SU-DHL-6 (cell line): ENCODE measurements around the gene ZGLP1.
"Not testable (repeated sequence)": the region's sequence is repeated elsewhere in the genome, so short reads cannot be mapped to it uniquely, and the experiment has no call there.

ENCODE experiments used
- EZH2phosphoT487 ChIP-seq: fragments of 200-600 bp; sonication (generic), shearing (Covaris generic); conservative IDR thresholded peaks from 2 replicates; pipeline ENCODE4 v1.6.1; 2018; ENCODE audit warnings: mild to moderate bottlenecking, antibody characterized with exemption, low read length, moderate library complexity, mixed read lengths
- TF ChIP-seq, protein P1 (sequence below): fragments of 200-600 bp; sonication (generic); IDR thresholded peaks from one replicate; pipeline ENCODE4 v1.5.1; 2017; ENCODE audit warnings: antibody characterized with exemption, mild to moderate bottlenecking, low read length, moderate library complexity; ENCODE audit not compliant: insufficient read depth, poor library complexity, severe bottlenecking

DNA sequence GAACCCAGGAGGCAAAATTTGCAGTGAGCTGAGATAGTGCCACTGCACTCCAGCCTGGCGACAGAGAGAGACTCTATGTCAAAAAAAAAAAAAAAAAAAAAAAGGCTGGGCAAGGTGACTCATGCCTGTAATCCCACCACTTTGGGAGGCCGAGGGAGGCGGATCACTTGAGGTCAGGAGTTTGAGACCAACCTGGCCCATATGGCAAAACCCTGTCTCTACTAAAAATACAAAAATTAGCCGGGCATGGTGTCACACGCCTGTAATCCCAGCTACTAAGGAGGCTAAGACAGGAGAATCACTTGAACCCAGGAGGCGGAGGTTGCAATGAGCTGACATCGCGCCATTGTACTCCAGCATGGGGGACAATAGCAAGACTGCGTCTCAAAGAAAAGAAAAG lies 27.1 kb upstream of the ZGLP1 start:
- TF ChIP-seq, protein P1, sequence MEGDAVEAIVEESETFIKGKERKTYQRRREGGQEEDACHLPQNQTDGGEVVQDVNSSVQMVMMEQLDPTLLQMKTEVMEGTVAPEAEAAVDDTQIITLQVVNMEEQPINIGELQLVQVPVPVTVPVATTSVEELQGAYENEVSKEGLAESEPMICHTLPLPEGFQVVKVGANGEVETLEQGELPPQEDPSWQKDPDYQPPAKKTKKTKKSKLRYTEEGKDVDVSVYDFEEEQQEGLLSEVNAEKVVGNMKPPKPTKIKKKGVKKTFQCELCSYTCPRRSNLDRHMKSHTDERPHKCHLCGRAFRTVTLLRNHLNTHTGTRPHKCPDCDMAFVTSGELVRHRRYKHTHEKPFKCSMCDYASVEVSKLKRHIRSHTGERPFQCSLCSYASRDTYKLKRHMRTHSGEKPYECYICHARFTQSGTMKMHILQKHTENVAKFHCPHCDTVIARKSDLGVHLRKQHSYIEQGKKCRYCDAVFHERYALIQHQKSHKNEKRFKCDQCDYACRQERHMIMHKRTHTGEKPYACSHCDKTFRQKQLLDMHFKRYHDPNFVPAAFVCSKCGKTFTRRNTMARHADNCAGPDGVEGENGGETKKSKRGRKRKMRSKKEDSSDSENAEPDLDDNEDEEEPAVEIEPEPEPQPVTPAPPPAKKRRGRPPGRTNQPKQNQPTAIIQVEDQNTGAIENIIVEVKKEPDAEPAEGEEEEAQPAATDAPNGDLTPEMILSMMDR = not testable (repeated sequence)
- not testable (repeated sequence) for TF ChIP-seq EZH2phosphoT487
